MM.1S (cell line): ENCODE data around the gene HMGB1.
"Not testable (repeated sequence)": the region's sequence is repeated elsewhere in the genome, so short reads cannot be mapped to it uniquely, and the experiment has no call there.

ENCODE experiments used
- DNase-seq: peaks from one replicate; pipeline ENCODE4 v3.0.0-alpha.2; 2015
- H2AFZ ChIP-seq: fragments of 300-600 bp; sonication (generic); 2 replicates; pipeline ENCODE4 v1.6.0; 2016; ENCODE audit warnings: antibody characterized with exemption, low read length
- H3F3A ChIP-seq: fragments of 300-600 bp; sonication (generic); 2 replicates; pipeline ENCODE4 v1.6.1; 2016; ENCODE audit warnings: mild to moderate bottlenecking, antibody characterized with exemption, low read length, moderate library complexity, mixed read lengths; ENCODE audit not compliant: insufficient read depth
- H3K27ac ChIP-seq: fragments of 300-600 bp; sonication (generic); 2 replicates; pipeline ENCODE4 v1.5.1; 2016; ENCODE audit warnings: mild to moderate bottlenecking, low read length
- H3K27me3 ChIP-seq: fragments of 300-600 bp; sonication (generic); replicated peaks from 2 replicates; pipeline ENCODE4 v1.6.0; 2016; ENCODE audit warnings: low read length; ENCODE audit not compliant: insufficient read depth
- H3K36me3 ChIP-seq: fragments of 300-600 bp; sonication (generic); replicated peaks from 2 replicates; pipeline ENCODE4 v1.6.1; 2016; ENCODE audit warnings: mild to moderate bottlenecking, low read length, mixed read lengths; ENCODE audit not compliant: insufficient read depth
- H3K4me1 ChIP-seq: fragments of 300-600 bp; sonication (generic); 2 replicates; pipeline ENCODE4 v1.6.1; 2016; ENCODE audit warnings: low read length, mixed read lengths
- H3K4me2 ChIP-seq: fragments of 300-600 bp; sonication (generic); 2 replicates; pipeline ENCODE4 v1.6.0; 2016; ENCODE audit warnings: low read depth, low read length
- H3K4me3 ChIP-seq: fragments of 300-600 bp; sonication (generic); 2 replicates; pipeline ENCODE4 v1.5.1; 2016; ENCODE audit warnings: low read length, mixed read lengths
- H3K79me2 ChIP-seq: fragments of 300-600 bp; sonication (generic); 2 replicates; pipeline ENCODE4 v1.6.1; 2016; ENCODE audit warnings: mixed run types, low read length, mixed read lengths
- H3K9ac ChIP-seq: fragments of 300-600 bp; sonication (generic); 2 replicates; pipeline ENCODE4 v1.6.1; 2016; ENCODE audit warnings: low read length, mixed read lengths
- H3K9me2 ChIP-seq: fragments of 300-600 bp; sonication (generic); replicated peaks from 2 replicates; pipeline ENCODE4 v1.6.1; 2016; ENCODE audit warnings: mild to moderate bottlenecking, low read length, mixed read lengths; ENCODE audit not compliant: insufficient read depth
- H3K9me3 ChIP-seq: fragments of 300-600 bp; sonication (generic); replicated peaks from 2 replicates; pipeline ENCODE4 v1.6.1; 2016; ENCODE audit warnings: mild to moderate bottlenecking, low read length, mixed read lengths; ENCODE audit not compliant: insufficient read depth
- H4K20me1 ChIP-seq: fragments of 300-600 bp; sonication (generic); 2 replicates; pipeline ENCODE4 v1.6.1; 2016; ENCODE audit warnings: mild to moderate bottlenecking, low read length, moderate library complexity, mixed read lengths; ENCODE audit not compliant: insufficient read depth
- CTCF ChIP-seq: fragments of 300-600 bp; sonication (generic); IDR thresholded peaks from 2 replicates; pipeline ENCODE4 v1.5.1; 2016; ENCODE audit warnings: antibody characterized with exemption, low read length, mixed read lengths
- EZH2 ChIP-seq: fragments of 300-600 bp; sonication (generic); optimal IDR thresholded peaks from 2 replicates; pipeline ENCODE3; 2017; ENCODE audit warnings: low read depth, mild to moderate bottlenecking, antibody characterized with exemption, low read length, mixed read lengths
- EZH2phosphoT487 ChIP-seq: fragments of 300-600 bp; sonication (generic); IDR thresholded peaks from 2 replicates; pipeline ENCODE4 v1.6.1; 2018; ENCODE audit warnings: antibody characterized with exemption, low read length

HMGB1 gene

GRCh38 chr13:30450066-30450465, 15.7 kb downstream of the HMGB1 start:
- Histone ChIP-seq H3K27me3 (no peaks in the 10 kb centered on the region), H3K9me3 (no peaks in the 10 kb centered on the region), H3F3A (no peaks in the 10 kb centered on the region), H3K9ac (no peak overlapping the region), H3K79me2 (no peaks in the 10 kb centered on the region), H3K4me1 (no peaks in the 10 kb centered on the region), H4K20me1 (no peaks in the 10 kb centered on the region), H3K36me3 (no peaks in the 10 kb centered on the region), H3K9me2 (no peaks in the 10 kb centered on the region), H3K27ac (no peak overlapping the region), H3K4me2 (no peak overlapping the region), H3K4me3 (no peak overlapping the region), H2AFZ (no peak overlapping the region)
- TF ChIP-seq EZH2 (no peak), CTCF (no peak), EZH2phosphoT487 (no peak)
- no peak for DNase-seq

- no peak for TF ChIP-seq CTCF
- TF ChIP-seq EZH2 = no peak
- TF ChIP-seq EZH2phosphoT487 = no peak
- H3K79me2 ChIP-seq = no peaks in the 10 kb centered on the region
- H3K9ac ChIP-seq = no peak overlapping the region
- no peaks in the 10 kb centered on the region for H3F3A ChIP-seq
- no peaks in the 10 kb centered on the region for H3K27me3 ChIP-seq
- no peaks in the 10 kb centered on the region for H3K9me3 ChIP-seq
- no peak overlapping the region for H2AFZ ChIP-seq
- H3K27ac ChIP-seq = no peak overlapping the region
- H3K4me1 ChIP-seq = no peaks in the 10 kb centered on the region
- H3K4me3 ChIP-seq = no peak overlapping the region
- no peak overlapping the region for H3K4me2 ChIP-seq
- no peaks in the 10 kb centered on the region for H4K20me1 ChIP-seq
- DNase-seq = no peak
- H3K9me2 ChIP-seq = no peaks in the 10 kb centered on the region
- no peaks in the 10 kb centered on the region for H3K36me3 ChIP-seq
Measured at GRCh38 chr13:30448441-30448840, 17.3 kb downstream of the HMGB1 start.

- H3K27me3 ChIP-seq = no peaks in the 10 kb centered on the region
- H3K36me3 ChIP-seq = no peaks in the 10 kb centered on the region
- no peak for TF ChIP-seq EZH2
- no peak for TF ChIP-seq EZH2phosphoT487
- no peak for TF ChIP-seq CTCF
- no peak overlapping the region for H3K4me2 ChIP-seq
- no peaks in the 10 kb centered on the region for H3K79me2 ChIP-seq
- no peak overlapping the region for H2AFZ ChIP-seq
- H3K9me2 ChIP-seq = no peaks in the 10 kb centered on the region
- no peaks in the 10 kb centered on the region for H3K4me1 ChIP-seq
- no peak overlapping the region for H3K9ac ChIP-seq
- H4K20me1 ChIP-seq = no peaks in the 10 kb centered on the region
- no peak overlapping the region for H3K27ac ChIP-seq
- no peaks in the 10 kb centered on the region for H3F3A ChIP-seq
- no peak overlapping the region for H3K4me3 ChIP-seq
- H3K9me3 ChIP-seq = no peaks in the 10 kb centered on the region
- DNase-seq = no peak
Measured at GRCh38 chr13:30446126-30446500, 19.6 kb downstream of the HMGB1 start.

GRCh38 chr13:30443957-30444404, 21.8 kb downstream of the HMGB1 start:
- Histone ChIP-seq H3K4me1 (no peaks in the 10 kb centered on the region), H2AFZ (no peak overlapping the region), H3K4me2 (no peak overlapping the region), H3K9ac (no peak overlapping the region), H3K9me2 (no peaks in the 10 kb centered on the region), H3F3A (no peaks in the 10 kb centered on the region), H3K79me2 (no peaks in the 10 kb centered on the region), H3K9me3 (no peaks in the 10 kb centered on the region), H3K27ac (no peak overlapping the region), H3K36me3 (no peaks in the 10 kb centered on the region), H4K20me1 (no peaks in the 10 kb centered on the region), H3K27me3 (no peaks in the 10 kb centered on the region), H3K4me3 (no peak overlapping the region)
- TF ChIP-seq CTCF = no peak
- no peak for DNase-seq

- not testable (repeated sequence) for H3F3A ChIP-seq, H3K4me2 ChIP-seq, H2AFZ ChIP-seq
Measured at GRCh38 chr13:30443491-30443890, 22.2 kb downstream of the HMGB1 start.

More at GRCh38 chr13:30443491-30443890, 22.2 kb downstream of the HMGB1 start:
- H3K27me3 ChIP-seq, H3K4me3 ChIP-seq, DNase-seq, H3K36me3 ChIP-seq, H3K79me2 ChIP-seq, H3K9ac ChIP-seq, H4K20me1 ChIP-seq, H3K9me2 ChIP-seq, H3K4me1 ChIP-seq, H3K9me3 ChIP-seq, H3K27ac ChIP-seq: not testable (repeated sequence)
